Kidney glomerular epithelial cell (primary cell): ENCODE data around the gene SNPH.

Experiments used
- DNase-seq: peaks from one replicate; lab custom pipeline; 2025; lab: John Stamatoyannopoulos, UW

Gene SNPH

DNA sequence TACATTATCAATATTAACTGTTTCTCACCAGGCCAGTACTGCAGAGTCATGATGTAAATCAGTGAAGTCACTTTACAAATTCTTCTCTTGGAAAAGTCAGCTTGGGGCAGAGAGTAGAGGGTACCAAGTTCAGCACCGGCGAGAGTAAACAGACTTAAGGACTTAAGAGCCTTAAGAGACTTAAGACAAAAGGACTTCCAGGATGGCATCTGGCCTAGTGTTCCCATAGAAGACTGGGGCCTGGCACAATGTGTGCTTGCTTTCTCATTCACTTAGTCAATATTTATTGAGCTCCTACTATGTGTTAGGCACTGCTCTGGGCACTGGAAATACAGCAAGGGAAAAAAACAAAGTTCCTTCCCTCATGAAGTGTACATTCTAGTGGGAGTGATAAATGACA is 1.4 kb upstream of the SNPH start:
- DNase-seq = no peak

DNA sequence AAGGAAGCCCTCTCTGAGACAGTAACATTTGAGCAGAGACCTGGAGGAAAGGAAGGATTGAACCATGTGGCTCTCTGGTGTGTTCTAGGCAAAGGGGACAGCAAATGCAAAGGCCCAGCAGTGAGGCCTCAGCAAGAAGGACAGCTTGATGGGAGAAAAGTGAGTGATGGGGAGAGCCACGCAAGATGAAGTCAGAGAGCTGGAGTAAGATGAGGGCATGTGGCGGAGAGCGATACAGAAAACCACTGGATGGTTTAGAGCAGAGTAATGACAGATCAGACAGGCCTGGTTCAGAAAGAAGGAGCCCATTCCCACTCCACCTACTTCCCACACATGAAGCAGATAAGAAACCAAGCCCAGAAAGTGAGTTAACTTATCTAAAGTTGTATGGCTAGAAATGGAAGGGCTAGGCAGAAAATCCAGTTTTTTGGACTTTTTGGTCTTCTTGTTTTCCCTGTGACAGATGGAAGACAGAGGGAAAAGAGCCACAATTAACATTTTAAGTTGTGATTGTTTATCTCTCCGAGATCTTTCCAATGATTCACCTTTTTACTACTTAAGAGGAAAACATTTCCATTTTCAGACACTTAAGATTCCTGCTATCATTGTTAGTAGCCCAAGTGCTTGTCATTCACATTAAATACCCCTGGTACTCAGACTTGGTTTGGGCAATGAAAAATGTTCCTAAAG is 723 bp upstream of the SNPH start:
- no peak for DNase-seq

DNA sequence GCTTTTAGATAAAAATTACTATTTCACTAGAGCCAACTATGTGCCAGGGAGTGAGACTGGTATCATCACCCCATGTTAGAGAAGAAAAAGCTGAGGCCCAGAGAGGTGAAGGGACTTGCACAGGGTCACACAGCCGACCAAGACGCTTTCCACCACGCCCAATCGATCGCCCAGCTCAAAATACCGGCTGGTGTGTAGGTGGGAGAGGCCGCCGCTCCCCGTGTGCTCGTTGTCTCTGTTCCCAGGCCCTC is 253 bp upstream of the SNPH start:
- DNase-seq = no peak

DNA sequence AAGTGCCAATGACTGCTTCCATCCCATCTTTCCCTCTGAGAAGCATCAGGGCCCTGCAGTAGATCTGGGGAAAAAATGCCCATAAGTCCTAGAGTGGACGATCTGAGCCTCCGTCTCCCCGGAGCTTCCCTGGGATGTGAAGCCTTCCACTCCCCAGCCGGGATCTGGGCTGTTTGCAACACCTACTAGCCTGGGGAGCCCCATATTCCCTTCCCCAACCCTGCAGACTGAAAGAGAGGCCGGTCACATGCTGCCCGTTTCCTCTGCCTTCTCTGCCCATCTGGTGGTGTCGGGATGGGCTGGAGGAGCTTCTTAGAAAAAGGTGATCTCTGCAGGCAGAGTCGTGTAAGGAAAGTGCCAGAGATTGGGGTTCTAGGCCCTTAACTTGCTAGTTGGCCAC is 1.1 kb downstream of the SNPH start:
- DNase-seq = no peak

DNA sequence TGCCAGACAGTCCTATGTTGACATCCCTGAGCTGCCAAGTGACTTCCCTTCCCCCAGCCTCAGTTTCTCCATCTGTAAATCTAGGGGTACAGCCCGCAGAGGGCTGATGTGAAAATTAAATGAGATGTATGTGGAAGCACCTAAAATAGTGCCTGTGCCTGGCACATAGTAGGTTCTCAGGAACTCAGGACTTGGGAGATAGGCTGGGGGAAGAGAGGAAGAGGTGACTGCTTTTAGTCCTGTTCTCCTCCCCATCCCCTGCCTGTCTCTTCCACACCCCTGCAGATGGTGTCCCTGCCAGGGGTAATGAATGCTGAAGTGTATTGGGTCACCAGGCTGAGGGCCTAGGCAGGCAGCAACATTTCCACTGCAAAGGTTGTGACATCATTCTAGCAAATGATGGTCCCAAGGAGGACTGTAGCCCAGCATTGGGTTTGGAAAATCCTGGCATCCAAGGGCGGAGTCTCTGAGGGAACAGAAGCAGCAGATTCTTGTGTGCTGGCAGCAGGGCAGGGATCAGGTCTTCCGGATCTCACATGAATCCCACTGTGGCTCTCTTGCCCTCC is 1.8 kb downstream of the SNPH start:
- DNase-seq = no peak

DNA sequence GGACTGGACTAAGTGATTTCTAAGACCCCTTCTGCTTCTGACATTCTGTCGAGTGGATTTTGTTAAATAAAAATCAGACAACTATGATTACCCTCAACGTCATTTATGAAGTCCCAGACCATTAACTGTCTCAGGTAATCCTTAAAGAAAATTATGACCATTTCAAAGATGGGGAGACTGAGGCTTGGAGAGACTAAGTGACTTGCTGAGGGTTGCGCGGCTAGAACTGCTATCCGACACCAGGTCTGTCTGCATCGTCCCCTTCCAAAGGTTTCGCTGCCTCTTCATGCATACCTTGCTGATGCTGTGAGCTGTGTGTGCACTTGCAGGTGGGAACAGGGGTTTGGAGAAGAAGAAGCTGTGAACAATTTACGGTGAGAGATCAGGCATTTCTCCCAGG is 3.1 kb downstream of the SNPH start:
- no peak for DNase-seq

DNA sequence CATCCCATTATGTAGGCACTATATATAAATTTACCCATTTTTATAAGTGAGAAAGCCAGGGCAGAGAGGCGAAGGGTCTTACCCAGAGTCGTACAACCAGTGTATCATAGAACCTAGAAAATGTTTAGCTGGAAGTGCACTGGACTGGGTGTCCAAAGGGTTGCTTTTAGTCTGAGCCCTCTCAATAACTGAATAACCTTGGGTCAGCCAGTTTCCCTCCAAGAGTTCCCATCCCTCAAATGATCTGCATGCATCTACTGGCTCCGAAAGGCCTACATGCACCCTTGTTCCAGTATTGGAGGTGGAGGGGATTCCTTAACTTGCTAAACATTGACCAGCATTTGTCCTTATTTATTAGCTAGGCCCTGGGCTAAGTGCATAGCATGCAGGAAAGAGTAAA is 3.8 kb downstream of the SNPH start:
- DNase-seq = no peak

DNA sequence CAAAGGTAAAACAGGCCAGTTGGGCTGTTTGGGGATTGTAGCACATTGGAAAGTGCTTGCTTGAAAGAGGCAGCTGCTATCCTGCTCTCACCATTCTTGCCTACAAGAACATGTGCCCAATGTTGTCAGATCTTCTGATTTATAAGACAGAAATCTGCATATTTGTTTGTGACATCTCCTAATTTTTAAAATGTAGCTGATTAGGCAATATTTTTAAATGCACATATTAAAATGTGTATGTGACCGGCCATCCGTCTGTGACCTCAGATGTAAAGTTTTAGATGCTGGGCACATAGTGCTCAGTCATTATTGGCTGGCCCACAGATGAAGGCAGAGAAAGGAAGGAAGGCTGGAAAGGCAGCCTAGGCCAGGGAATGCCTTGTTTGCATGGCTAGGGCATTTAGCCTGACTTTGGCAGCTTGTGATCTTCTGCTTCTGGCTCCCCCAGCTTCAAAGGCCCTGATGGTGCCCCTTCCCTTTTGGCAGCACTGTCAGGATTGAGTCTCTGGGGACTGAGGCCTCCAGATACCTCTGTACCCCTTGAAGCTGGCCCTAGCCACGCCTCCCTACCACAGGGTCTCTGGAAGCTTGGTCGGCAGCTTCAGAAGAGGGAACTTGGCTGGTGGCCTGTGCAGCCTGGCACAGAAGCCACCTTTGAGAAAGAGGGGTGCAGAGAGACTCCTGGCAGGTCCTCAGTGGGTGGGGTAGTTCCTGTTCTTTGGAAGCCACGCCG is 6.4 kb downstream of the SNPH start:
- no peak for DNase-seq

DNA sequence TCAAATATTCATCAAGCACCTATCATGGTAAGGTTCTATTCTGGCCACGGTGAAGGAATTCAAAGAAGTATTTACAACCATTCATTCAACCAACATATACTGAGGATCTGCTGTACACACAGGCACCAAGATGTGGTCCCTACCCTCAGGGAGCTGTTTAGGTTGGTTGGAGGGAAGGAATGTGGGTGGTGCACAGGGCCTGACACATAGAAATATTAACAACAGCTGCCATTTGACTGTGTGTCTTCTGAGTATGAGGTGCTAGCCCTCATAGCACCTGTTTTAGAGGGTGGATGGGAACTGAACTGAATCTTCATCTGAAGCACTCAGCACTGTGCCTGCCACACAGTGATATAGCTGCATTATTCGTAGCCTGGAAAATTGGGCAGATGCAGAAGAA is 7.3 kb downstream of the SNPH start:
- no peak for DNase-seq

DNA sequence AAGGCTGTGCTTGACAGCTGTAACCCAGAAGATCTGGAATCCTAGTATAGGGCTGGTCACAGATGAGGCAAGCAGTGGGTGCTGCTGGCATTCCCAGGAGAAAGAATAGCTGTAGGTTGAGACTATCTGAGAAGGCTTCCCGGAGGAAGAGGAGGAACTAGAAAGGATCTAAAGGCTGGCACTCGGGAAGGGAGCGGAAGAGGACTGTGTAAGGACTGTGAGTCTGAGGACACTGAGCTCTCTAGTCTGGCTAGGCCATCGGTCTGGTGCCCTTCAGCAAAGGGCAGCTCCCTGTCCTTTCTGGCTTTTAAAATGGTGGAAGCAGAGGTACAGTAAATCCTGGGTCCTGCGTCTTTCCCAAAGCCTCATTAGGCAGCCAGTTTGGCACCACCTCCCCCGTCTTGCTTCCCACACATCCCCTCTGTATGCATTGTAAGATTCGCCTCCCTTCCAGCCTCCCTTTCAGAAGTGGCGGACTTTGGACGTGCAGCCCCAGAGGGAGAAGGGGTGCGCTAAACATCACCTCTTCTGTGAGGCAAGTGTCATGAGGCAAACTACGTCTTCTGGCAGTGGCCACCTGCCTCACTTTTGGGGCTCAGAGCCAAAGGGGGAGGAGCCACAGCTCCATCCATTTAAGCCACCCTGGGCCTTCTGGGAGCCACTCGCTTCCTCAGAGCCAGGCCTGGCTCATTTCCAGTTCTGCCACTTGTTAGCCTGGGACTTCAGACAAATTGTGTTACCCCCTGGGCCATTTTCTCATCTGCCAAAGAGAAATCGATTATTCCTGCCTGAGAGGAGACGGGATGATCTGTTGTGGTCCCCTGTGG is 8.6 kb downstream of the SNPH start:
- DNase-seq = no peak

DNA sequence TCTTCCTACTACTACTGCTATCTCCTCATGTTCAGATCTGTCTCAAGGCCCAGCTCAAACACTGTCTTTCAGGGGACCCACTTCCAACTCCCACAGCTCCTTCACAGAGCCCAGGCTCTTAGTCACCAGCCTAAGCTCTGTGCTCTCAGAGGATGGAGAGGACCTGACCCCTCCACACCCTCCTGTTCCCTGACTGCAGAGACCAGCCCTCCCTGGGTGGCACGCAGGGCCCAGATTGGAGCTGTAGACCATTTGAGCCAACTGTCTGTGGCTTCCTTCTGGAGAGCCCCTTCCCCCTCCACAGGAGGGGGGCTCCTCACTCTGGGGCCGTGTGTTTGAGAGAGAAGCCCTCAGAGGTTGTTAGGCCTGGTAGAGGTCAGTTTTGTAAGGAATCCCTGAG is 9.8 kb downstream of the SNPH start:
- no peak for DNase-seq

DNA sequence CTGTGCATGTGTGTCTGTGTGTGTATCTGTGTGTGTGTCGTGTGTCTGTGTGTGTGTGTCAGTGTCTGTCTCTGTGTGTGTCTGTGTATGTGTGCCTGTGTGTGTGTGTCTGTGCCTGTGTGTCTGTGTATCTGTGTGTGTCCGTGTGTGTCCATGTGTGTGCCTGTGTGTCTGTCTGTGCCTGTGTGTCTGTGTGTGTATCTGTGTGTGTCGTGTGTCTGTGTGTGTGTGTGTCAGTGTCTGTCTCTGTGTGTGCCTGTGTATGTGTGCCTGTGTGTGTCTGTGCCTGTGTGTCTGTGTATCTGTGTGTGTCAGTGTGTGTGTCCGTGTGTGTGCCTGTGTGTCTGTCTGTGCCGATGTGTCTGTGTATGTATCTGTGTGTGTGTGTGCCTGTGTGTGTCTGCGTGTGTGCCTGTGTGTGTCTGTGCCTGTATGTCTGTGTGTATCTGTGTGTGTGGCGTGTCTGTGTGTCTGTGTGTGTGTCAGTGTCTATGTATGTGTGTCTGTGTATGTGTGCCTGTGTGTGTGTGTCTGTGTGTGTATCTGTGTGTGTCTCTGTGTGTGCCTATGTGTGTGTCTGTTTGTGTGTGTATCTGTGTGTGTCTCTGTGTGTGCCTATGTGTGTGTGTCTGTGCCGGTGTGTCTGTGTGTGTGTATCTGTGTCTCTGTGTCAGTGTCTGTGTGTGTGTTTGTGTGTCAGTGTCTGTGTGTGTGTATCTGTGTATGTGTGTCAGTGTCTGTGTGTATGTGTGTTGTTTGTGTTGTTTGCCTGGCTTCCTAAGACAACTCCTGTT is 11.6 kb downstream of the SNPH start:
- no peak for DNase-seq

DNA sequence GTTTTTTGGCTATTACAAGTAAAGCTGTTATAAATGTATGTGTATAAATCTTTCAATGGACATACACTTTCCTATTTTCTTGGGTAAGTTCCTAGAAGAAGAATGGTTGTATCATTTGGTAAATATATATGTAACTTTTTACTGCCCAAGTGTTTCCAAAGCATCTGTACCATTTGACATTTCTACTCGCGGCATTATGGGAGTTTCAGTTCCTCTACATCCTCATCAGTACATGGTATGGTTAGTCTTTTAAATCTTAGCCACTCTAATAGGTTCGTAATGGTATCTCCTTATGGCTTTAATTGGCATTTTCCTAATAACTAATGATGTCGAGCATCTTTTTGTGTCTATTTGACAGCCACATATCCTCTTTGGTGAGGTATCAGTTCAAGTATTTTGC is 12.9 kb downstream of the SNPH start:
- no peak for DNase-seq

DNA sequence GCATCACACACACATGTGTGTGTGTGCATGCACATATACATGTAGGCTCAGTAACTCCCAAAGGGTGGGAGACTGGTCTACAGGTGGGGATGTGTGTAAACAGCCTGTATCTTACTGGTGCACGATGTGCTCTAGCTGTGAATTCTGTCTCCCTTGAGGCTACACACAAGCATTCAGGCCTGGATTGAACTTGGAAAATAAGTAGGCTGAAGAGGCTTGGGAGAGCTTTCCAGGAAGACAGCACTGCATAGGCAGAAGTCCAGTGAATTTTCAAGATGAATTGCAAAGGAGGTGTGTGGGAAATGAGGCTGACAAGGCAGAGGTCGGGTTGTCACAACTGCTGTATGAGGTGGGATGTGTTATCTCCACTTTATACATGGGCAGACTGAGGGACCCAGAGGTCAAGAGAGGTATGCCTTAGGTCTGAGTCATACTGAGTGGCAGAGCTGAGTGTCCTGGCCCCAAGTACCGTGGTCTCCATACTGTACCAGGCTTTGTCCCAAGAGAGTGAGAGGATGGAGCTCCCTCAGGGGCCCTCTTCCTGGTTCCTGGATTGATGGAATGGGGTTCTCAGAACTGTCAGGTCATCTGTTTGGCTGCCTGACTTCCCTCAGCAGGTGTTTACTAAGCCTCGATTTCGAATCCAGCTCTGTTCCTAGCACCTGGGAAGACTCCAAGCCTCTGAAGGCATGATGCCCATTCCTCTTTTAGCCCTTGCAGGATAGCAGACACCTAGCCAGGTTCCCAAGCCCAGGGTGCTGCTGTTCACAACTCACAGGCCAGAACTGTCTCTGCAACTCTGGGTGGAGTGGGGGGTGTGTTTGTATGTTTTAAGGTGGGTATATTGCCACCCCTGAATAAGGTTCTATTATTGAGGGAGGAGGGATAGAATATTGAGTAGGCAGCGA is 14.4 kb downstream of the SNPH start:
- no peak for DNase-seq

DNA sequence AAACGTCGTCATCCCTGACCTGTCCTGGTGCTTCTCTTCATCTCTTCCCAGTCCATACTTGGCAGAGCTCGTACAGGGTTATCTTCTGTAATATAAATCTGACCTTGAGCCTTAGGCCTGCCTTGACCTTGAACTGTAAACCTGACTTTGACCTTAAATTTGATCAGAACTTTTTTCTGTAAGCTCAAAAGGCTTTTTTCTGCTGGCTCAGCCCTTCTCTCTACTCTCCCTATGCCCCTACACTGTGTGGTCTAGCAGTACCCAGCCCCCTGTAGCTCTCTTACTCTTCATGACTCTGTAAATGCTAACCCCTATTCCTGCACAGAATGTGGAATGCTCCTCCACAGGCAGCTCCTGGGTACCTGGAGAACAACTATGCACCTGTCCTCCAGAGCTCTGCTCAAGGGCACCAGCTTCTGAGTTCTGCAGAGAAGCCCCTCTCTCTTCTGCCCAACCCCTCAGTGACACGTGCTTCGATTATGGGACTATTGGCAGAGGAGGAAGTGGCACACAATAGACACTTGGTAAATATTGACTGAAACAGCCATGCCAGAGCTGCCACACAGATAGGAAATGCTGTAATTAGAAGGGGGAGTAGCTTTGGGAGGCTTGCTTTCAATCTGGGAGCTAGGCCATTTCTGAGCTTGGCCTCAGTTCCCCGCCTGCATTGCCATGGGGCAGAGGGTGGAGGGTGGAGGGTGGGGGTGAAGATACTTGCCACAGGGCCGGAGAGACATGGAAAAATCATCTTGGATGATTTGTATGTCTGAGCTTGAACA is 15.4 kb downstream of the SNPH start:
- DNase-seq = no peak

DNA sequence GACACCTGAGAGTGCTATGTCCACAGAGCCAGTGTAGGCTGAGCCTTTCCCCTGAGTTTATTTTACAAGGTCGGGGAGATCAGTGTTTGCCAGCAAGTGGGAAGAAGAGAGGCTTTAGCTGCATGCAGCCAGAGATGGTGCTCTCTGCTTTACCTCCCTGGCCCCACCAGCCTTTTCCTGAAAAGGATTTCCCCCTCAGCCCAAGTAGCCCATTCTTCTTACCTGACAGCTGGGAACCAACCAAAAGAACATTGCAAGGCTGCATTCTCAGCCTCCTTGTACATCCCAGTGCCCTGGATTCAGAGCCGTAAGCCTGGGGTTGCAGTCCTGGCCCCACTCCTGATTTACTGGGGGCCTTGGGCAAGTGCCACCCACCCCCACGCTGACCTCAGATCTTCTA is 16.9 kb downstream of the SNPH start:
- no peak for DNase-seq

DNA sequence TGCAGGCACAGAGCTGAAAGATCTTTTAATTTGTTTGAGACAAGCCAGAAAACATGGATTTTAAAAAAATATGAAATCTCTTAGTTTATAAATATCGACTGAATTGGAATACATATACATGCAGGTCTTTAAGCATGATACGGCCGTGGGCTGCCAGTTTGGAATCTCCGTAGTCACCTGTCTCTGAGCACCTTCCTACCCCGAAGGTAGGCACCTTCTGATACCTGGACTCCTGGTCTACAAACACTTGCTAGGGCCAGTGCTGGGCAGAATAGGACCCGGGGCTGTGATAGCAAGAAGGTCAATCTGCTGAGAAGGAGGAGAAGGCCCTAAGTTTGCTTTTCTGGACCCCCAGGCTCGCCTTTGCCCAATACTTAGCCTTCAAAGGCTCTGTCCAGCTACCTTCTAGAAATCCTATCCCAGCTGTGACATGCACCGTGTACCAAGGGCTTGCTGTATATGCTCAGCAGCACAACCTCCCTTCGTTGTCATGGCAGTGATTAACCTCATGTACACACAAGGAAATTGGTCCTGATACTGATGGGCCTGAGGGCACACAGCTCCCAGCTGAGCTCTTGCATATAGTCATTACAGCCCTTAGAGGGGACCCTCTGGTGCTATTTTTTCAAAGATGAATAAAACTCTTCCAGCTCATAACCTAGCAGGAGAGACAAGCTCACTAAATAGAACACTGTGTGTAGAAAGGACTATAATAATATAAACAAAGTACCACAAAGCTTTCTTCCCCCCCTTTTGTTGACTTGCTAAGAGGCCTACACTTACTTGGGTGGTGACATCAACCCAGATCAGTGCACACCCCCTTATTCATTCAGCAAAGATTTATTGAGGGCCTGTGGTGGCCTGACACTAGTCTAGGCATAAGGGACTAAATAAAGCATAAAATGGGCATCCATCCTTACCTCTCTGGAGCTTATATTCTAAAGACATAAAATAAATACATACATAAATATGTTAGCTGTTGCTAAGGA is 17.7 kb downstream of the SNPH start:
- no peak for DNase-seq

DNA sequence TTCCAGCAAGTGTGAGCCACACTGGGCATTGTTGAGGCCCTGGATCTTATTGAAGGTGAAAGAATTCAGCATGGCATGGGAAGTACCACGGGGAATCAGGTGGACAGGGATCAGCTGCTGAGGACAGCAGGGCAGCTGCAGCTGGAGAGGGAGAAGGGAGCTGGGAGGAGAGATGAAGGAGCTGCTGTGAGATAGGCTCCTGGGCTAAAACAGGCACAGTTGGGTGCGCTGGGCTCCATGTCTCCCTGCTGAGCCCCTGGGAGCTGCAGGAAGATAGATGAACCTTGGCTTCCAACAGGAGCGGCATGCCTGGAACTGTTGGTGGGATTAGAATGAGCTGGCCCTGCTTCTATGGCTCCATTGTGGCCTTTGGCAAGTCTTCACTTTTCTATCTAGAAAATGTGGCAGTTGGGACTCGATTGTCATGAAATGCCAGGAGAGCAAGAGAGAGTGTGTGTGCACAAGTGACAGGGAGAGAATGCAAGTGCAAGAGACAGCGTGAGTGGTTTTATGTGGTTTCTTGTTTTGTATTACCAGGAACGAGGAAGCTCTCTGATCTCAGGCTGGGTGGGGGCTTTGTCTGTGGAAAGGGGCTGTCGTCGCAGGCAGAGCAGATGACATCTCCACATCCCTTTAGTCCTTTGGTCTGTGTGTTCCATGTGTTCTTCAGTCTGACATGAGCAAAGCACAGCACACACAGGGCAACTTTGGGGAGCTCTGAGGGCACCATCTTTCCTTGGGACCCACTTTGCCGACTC is 20.4 kb downstream of the SNPH start:
- DNase-seq = no peak
